ENCODE data around the gene ZNF174.
A peak's percentile ranks its signal among the peaks of the same experiment; 100 is the strongest.

Gene ZNF174

GRCh38 chr16:3434373-3434772, 33.4 kb downstream of the ZNF174 start:
- DNase-seq (ENCODE audit: low read depth in 1 of 2, low spot score in 1 of 2) = no peak
- no peak overlapping the region for H3K4me3 ChIP-seq (replicated peaks; ENCODE audit: insufficient read depth, low read length)
- H3K27me3 ChIP-seq (ENCODE audit: insufficient read depth, poor library complexity, severe bottlenecking) = no peaks in the 10 kb centered on the region
- H3K27ac ChIP-seq (replicated peaks) = no peak overlapping the region
- TF ChIP-seq REST (IDR thresholded peaks at IDR 0.05; ENCODE audit: insufficient replicate concordance, low read depth) (no peak), POLR2AphosphoS5 (IDR thresholded peaks at IDR 0.05; ENCODE audit: low read depth) (no peak), GABPA (IDR thresholded peaks at IDR 0.05; ENCODE audit: low read depth) (no peak), CTCF (IDR thresholded peaks at IDR 0.05; ENCODE audit: insufficient read depth, low read length) (no peak), SPI1 (IDR thresholded peaks at IDR 0.05; ENCODE audit: borderline replicate concordance, low read depth) (no peak)

- no peak overlapping the region for H3K27ac ChIP-seq (replicated peaks)
- no peak for DNase-seq (ENCODE audit: low read depth in 1 of 2, low spot score in 1 of 2)
- H3K4me3 ChIP-seq (replicated peaks; ENCODE audit: insufficient read depth, low read length) = no peak overlapping the region
- no peak for TF ChIP-seq REST (IDR thresholded peaks at IDR 0.05; ENCODE audit: insufficient replicate concordance, low read depth)
- no peak for TF ChIP-seq SPI1 (IDR thresholded peaks at IDR 0.05; ENCODE audit: borderline replicate concordance, low read depth)
- no peak for TF ChIP-seq GABPA (IDR thresholded peaks at IDR 0.05; ENCODE audit: low read depth)
- TF ChIP-seq CTCF (IDR thresholded peaks at IDR 0.05; ENCODE audit: insufficient read depth, low read length) = no peak
- no peak for TF ChIP-seq POLR2AphosphoS5 (IDR thresholded peaks at IDR 0.05; ENCODE audit: low read depth)
- H3K27me3 ChIP-seq (ENCODE audit: insufficient read depth, poor library complexity, severe bottlenecking) = no peaks in the 10 kb centered on the region
Measured at GRCh38 chr16:3439637-3440036, 38.6 kb downstream of the ZNF174 start.

- TF ChIP-seq SPI1 (IDR thresholded peaks at IDR 0.05; ENCODE audit: borderline replicate concordance, low read depth) (peak; percentile 67; the same call in 1 of the 2 replicates), POLR2AphosphoS5 (IDR thresholded peaks at IDR 0.05; ENCODE audit: low read depth) (peak; percentile 38; the same call in 1 of the 2 replicates), CTCF (IDR thresholded peaks at IDR 0.05; ENCODE audit: insufficient read depth, low read length) (no peak), REST (IDR thresholded peaks at IDR 0.05; ENCODE audit: insufficient replicate concordance, low read depth) (no peak), GABPA (IDR thresholded peaks at IDR 0.05; ENCODE audit: low read depth) (peak; percentile 85)
- Histone ChIP-seq H3K27ac (replicated peaks) (peak within 1 kb of the TSS; percentile 70), H3K27me3 (ENCODE audit: insufficient read depth, poor library complexity, severe bottlenecking) (no peaks in the 10 kb centered on the region), H3K4me3 (replicated peaks; ENCODE audit: insufficient read depth, low read length) (peak within 1 kb of the TSS; percentile 74)
- peak; percentile 77 to 91 for DNase-seq (ENCODE audit: low read depth in 1 of 2, low spot score in 1 of 2)
Measured at GRCh38 chr16:3443108-3444031, 42.4 kb downstream of the ZNF174 start, which contains the start of the genes NAA60 and ZNF597. TSS of gene NAA60 (plus strand) at chr16:3443680. CDS start at chr16:3476228, 32,548 bp downstream. TSS of gene ZNF597 (minus strand) at chr16:3443504. CDS start at chr16:3443153, 351 bp downstream.
